NCI-H2196 (cell line): ENCODE data around the gene TBL1X.

Experiments
- DNase-seq: peaks from one replicate; lab custom pipeline; 2025; ENCODE audit not compliant: unreplicated experiment; lab: John Stamatoyannopoulos, UW

The TBL1X gene

GRCh38 chrX:9789555-9789954 is 324.7 kb downstream of the TBL1X start:
- no peak for DNase-seq
